22Rv1 (cell line): ENCODE measurements around the gene STAMBPL1.

Source experiments
- ZFX ChIP-seq: fragments of 450-650 bp; IDR thresholded peaks from 2 replicates; pipeline ENCODE4 v1.6.1; 2017; ENCODE audit warnings: antibody characterized with exemption, borderline replicate concordance
- TF ChIP-seq, protein P1 (sequence below): fragments of 450-650 bp; IDR thresholded peaks from 2 replicates; pipeline ENCODE4 v1.5.1; 2017; ENCODE audit warnings: mild to moderate bottlenecking

- TF ChIP-seq, protein P1, sequence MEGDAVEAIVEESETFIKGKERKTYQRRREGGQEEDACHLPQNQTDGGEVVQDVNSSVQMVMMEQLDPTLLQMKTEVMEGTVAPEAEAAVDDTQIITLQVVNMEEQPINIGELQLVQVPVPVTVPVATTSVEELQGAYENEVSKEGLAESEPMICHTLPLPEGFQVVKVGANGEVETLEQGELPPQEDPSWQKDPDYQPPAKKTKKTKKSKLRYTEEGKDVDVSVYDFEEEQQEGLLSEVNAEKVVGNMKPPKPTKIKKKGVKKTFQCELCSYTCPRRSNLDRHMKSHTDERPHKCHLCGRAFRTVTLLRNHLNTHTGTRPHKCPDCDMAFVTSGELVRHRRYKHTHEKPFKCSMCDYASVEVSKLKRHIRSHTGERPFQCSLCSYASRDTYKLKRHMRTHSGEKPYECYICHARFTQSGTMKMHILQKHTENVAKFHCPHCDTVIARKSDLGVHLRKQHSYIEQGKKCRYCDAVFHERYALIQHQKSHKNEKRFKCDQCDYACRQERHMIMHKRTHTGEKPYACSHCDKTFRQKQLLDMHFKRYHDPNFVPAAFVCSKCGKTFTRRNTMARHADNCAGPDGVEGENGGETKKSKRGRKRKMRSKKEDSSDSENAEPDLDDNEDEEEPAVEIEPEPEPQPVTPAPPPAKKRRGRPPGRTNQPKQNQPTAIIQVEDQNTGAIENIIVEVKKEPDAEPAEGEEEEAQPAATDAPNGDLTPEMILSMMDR, result no peak
- TF ChIP-seq ZFX, result no peak
These were observed 80.8 kb downstream of the STAMBPL1 start for GRCh38 chr10:88960802-88961201.
